Femur (tissue), 1 donor: Measurements from ENCODE around the gene SCRN1.

Source experiments
- DNase-seq: peaks from one replicate; pipeline ENCODE4 v3.0.0-alpha.2; 2017

Gene SCRN1

DNA sequence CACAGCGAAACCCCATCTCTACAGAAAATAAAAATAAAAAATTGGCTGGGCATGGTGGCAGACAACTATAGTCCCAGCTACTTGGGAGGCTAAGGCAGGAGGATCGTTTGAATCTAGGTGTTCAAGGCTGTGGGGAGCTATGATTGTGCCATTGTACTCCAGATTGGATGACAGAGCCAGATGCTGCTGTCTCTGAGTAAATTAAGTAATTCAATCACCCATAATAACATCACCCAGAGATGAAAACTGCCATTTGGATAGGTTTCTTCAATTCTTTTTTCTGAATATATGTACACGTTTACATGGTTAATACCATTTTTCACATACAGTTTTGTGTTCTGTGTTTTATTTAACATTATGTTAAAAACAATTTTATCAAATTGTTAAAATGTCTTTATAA is 104.0 kb downstream of the SCRN1 start:
- DNase-seq: no peak

DNA sequence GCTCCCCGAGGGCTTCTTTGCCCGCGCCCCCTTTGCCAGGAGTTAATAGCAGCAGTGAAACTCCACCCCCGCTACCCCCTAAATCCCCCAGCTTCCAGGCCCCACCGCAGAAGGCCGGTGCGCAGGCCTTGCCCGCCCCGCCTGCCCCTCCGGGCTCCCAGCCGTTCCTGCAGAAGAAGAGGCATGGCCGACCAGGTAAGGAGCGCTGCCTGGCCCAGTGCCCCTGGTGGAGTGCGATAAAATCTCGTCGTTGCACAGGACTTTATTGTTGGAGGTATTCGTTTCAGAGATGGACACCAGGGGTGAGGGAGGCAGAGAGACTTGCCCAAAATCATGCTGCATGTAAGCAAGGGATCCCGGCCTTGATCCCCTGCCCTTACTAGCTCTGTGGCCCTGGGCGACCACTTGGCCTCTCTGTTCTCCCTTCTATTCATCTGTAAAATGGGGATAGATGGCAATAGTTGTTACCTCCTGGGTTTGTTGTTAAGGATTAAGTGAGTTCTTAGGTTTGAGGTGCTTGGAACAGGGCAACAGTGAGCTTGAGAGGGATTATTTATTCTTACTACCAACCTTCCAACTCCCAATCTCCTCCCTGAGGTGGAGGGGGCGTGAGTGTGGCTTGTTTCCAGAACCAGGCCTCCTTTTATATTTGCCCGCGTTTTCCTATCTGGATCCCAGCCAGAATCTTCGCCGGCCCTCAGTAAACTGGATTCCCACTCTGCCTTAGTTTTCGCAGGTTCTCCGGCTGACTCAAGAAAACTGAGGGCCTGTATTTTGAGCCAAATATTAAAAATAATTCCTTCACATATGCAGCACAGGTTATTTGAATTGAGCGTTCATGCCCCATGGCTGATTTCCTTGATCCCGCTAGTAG is 105.0 kb downstream of the SCRN1 start:
- peak; percentile 33 for DNase-seq

DNA sequence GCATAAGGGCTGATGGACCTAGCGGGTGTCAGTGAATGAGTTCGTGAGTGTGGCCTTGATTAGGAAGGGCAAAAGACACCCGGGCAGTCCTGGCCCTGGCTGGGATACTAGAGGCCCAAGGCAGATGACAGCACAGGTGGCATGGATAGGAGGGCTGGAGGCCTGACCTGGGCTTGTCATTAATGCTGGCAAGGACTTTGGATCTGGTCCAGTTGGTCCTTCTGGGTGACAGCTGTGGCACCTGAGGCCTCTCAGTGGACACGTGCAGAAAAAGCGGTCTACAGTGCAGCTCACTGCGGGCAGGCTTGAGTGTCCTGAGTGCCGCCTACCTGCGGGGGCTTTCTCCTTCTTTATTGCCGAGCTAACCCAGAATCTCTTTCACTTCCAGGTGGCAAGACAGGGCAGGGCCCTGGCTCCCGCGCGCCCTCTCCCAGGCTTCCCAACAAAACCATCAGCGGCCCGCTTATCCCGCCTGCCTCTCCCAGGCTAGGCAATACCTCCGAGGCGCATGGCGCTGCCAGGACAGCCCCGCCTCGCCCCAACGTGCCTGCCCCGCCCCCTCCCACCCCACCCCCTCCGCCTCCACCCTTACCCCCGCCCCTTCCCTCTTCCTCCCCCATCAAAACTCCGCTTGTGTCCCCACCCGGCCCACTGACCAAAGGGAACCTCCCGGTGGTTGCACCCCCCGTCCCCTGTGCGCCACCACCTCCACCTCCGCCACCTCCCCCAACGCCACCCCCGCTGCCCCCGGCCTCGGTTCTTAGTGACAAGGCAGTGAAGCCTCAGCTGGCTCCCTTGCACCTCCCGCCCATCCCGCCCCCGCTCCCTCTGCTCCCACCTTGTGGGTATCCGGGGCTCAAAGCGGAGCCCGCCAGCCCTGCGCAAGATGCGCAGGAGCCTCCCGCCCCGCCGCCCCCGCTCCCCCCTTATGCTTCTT is 105.9 kb downstream of the SCRN1 start:
- DNase-seq: no peak

DNA sequence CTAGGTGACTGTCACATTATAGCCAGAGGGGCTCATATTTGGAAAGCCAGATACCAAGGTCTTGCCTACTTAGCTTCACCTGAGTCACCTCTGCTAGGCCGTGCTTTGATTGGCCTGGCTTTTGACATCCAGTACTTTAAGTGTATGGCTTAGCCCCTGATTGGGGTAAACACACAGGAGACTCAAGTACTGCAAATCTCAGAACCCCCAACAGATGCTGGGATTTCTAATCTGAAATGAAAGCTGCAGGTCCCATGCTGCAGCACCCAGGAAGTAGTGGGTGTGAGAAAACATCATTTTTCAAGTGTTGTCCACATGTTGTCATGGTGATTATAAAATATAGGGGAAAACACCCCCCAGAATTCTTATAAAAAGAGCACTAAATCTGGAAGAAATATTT is 107.1 kb downstream of the SCRN1 start:
- no peak for DNase-seq

DNA sequence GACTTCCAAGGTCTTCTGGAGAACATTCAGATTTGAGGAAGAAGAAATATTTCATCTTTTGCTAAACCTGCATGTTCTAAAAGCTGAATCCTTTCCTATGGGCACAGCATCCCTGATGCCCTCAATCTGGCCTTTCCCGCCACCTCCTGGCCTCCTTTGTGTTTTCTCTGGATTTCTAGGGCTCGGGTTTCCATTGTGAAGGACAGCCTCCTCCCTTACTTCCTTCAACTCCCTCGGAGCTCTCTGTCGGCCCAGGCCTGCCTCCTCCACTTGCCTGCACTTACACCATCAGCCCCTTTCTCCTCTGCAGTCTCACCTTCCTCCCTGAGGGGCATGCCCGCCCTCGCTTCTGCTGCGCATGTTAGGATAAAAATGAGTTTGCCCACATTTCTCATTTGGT is 107.9 kb downstream of the SCRN1 start:
- no peak for DNase-seq

DNA sequence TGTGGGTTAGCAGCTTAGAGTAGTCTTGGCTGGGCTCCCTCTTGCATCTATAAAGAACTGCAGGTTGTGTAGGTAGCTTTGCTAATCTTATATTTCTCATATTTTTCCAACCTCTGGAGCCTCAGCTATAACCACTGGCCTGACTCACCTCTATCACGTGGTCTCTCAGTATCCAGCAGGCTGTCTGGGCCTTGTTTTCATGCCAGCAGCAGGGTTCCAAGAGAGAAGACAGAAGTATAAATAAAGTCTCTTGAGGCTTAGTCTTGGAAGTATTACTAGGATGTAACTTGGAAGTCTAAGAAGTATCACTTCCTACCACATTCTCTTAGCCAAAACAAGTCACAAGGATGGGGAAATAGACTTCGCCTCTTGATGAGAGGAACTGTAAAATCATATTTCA is 110.0 kb downstream of the SCRN1 start:
- no peak for DNase-seq

DNA sequence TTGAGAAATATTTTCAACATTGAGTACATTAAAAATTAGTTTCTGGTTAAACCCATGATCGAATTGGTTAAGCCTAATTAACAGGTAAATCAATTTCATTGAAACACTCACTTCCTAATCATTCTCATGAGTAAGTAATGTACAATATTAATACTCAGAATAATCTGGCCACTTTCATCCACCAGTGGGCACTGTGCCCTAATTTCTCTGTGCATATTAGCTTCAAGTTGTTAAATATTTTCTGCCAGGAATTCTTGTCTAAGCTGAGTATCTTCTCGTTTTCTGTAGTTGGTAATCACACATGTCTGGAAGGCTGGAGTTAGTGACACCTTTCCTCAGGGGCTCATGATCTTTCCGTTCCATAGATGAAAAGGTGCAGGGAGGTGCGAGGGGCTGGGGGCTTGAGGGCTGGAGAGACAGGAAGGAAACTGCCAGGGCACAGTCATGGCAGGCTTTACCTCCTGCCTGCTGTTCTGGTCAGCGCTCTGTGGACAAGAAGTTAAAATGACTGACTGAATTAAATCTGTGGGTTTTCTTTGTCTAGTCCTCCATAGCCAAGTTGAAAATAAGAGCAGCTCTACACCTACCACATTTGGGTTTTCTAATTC is 111.4 kb downstream of the SCRN1 start:
- peak; percentile 55 for DNase-seq

DNA sequence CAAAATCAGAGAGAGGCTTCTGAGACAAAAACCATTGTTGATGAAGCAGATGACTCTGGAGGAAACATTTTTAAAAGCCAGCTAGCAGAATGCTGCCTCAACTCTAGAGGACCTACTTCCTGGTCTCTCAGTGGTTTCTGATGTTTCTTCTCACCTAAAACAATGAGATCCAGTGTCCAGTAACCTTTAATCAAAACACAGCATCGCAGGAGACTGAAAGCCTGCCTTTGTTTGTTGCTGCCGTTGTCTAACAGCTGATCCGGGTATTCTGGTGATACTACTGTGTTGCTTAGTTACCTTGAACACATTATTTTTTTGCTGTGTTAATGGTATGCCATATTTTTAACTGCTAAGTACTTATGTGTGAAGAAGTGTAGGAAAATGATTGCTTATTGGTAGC is 112.4 kb downstream of the SCRN1 start:
- DNase-seq: no peak

DNA sequence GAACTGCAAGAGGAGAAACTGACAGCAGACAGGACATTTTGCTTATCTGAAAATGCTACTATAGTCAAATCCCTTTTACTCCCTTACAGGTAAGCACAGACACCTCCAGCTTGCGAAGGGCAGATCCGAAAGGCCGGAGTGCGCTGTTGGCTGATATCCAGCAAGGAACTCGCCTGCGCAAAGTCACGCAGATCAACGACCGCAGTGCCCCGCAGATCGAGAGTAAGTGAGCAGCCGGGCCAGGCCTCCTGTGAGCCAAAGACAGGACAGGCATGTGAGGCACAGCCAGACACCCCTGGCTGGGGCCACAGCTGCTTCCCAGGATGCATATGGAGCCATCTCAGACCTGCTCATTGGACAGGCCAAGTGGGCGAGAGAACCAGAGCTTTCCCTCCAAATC is 113.9 kb downstream of the SCRN1 start:
- no peak for DNase-seq

DNA sequence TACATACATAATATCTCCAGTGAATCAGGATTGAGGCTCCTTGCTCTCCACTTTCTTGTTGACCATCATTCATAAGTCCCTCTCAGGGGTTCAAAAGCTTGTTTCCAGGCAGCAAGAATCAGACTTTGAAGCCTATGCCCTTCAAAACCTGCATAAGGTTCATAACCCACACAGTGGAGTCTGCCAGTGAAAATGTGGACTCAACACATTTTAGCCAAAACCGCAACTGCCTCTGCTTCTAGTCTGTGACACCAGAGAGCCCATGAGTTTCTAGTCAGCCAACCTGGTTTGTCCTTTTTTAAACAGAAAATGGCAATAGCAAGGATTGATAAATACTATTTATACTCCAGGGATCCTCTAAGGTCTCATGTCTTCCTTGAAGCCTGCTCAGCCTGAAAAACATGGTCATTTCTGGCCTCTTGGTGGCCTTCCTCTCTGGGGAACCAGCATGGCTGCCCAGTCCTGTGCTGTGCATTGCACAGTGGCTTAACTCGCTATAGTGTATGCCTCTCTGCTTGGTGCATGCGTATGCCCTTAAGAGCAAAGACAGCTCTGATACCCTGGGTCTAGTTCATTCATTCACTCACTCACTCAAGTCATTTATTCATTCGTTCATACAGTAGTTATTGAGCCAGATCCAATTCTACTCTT is 115.8 kb downstream of the SCRN1 start:
- no peak for DNase-seq

DNA sequence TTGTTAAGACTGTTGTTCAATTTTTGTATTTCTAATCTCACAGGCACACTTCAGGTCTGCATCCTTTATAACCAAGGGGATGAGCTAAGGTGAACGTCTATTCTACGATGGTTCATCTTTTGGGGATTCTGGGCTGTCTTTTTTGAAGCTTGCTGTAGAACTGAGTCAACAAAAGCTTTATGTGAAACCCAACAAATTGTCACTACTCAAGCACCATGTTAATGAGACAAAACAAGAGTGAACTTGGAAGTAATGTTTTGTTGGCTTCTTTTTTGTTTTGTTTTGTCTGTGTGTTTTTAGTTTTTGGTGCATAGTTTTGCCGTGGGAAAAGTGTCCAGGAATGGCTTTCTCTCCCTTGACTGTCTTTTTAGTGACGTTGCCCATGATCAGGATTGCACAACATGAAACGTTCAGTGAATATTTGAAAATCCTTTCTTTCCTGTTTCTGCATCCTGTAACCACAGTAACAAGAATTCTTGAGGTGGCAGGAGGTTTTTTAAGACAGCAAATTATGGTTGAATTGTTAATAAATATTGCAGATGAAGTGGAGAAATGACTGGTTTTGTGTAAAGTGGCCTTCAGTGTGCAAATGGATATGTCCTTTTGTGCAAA is 117.7 kb downstream of the SCRN1 start:
- DNase-seq: no peak
